Astrocyte of the cerebellum (primary cell): ENCODE data around the gene IMMP2L.

Source experiments
- DNase-seq: peaks from one replicate; pipeline ENCODE4 v3.0.0-alpha.2; 2011; ENCODE audit warnings: low read depth
- H3K4me3 ChIP-seq: 2 replicates; pipeline ENCODE4 v1.5.1; 2011; ENCODE audit warnings: mild to moderate bottlenecking, low read depth, low read length, moderate library complexity
- in situ Hi-C: cut with HindIII; loops from 2 replicates; pipeline ENCODE4 v1.10.0; 2017; ENCODE audit warnings: low sequenced_read_pairs
- TF ChIP-seq, protein P1 (sequence below): IDR thresholded peaks from 2 replicates; pipeline ENCODE4 v1.5.1; 2012; ENCODE audit warnings: low read length, low read depth, moderate library complexity, mild to moderate bottlenecking; ENCODE audit errors: missing control alignments

IMMP2L gene

DNA sequence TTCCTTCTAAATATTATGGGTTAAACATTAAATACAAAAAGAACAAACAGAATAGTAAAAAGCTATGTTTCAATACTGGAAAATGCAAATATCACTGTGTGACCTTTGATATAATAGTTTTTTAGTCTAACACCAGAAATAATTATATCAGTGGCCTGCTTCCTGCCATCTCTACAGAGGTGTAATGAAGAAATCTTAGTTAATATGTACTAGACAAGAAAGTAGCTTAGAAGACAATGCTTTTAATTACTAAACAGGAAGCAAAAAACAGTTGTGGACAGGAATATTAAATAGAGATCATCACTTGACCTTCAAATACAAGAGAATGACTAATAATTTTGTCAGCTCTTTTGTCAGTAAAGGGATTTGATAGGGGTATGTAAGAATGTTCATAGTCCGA is 518.7 kb downstream of the IMMP2L start:
- TF ChIP-seq, protein P1, sequence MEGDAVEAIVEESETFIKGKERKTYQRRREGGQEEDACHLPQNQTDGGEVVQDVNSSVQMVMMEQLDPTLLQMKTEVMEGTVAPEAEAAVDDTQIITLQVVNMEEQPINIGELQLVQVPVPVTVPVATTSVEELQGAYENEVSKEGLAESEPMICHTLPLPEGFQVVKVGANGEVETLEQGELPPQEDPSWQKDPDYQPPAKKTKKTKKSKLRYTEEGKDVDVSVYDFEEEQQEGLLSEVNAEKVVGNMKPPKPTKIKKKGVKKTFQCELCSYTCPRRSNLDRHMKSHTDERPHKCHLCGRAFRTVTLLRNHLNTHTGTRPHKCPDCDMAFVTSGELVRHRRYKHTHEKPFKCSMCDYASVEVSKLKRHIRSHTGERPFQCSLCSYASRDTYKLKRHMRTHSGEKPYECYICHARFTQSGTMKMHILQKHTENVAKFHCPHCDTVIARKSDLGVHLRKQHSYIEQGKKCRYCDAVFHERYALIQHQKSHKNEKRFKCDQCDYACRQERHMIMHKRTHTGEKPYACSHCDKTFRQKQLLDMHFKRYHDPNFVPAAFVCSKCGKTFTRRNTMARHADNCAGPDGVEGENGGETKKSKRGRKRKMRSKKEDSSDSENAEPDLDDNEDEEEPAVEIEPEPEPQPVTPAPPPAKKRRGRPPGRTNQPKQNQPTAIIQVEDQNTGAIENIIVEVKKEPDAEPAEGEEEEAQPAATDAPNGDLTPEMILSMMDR: no peak
- in situ Hi-C loops: no loop called here
- no peak for DNase-seq
- H3K4me3 ChIP-seq: no peak overlapping the region

DNA sequence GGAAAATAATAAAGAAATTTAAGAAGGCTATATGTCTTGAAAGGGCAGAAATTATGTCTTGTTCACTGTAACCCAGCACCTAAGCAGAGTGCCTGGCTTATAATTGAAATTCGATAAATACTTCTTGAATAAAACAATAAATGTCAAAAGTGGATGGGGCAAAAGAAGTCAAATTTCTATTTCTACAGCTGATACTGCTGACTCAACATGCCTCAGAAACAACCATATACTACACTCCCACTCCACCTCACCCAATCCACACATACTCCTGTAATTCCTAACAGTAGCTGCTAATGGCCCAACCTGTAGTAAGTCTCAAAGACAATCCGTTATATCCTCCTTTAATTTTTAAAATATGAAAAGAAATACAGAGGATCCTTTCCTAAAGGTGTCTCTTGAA is 519.5 kb downstream of the IMMP2L start:
- in situ Hi-C loops: no loop called here
- TF ChIP-seq, protein P1: no peak
- H3K4me3 ChIP-seq: no peak overlapping the region
- no peak for DNase-seq

DNA sequence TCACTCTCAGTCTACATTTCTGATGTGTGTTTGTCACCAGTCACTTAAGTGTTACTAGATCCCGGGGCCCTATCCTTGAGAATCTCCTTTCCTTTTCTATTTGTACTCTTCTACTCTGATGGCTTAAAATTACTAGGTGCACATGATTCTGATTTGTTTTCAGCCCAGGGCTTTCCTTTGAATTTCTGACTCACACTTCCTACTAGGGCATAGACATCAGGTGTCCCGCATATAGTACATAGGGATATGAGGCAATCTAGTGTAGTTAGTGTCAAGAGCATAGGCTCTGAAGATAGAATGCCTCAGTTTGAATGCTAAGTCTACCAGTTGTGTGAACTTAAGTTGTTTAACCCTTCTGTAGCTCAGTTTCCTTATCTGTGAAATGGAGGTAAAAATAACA is 520.7 kb downstream of the IMMP2L start:
- H3K4me3 ChIP-seq: no peak overlapping the region
- no peak for DNase-seq
- TF ChIP-seq, protein P1: no peak
- in situ Hi-C loops: no loop called here

DNA sequence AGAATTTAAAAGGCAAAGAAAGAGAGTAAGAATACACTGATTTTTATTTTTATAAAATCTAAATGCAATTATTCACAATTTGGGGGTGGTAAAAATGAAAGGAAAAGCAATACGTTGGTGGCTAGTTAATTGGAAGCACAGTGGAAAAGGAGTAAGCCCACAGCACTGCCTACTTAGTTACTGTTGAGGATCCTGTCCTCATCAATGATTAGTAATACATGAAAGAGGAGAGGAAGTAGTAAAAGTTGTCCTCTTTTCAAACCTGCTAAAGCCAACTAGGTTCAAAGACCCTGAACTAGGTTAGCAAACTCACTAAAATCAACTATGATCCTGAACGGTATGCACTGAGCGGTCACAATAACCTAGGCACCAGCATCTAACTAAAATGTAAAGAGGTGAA is 524.1 kb downstream of the IMMP2L start:
- no peak overlapping the region for H3K4me3 ChIP-seq
- TF ChIP-seq, protein P1: no peak
- in situ Hi-C loops: no loop called here
- DNase-seq: no peak

DNA sequence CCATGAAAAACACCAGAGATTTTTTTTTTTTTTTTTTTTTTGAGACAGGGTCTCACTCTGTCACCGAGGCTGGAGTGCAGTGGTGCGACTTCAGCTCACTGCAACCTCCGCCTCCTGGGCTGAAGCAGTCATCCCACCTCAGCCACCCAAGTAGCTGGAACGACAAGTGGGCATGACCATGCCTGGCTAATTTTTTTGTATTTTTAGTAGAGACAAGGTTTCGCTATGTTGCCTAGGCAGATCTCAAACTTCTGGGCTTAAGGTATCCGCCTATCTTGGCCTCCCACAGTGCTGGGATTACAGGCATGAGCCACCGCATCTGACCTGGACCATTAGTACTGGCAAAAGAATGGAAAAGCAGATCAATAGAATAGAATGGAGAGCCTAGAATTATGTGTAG is 530.4 kb downstream of the IMMP2L start:
- no peak overlapping the region for H3K4me3 ChIP-seq
- DNase-seq: no peak
- in situ Hi-C loops: no loop called here
- TF ChIP-seq, protein P1: no peak

DNA sequence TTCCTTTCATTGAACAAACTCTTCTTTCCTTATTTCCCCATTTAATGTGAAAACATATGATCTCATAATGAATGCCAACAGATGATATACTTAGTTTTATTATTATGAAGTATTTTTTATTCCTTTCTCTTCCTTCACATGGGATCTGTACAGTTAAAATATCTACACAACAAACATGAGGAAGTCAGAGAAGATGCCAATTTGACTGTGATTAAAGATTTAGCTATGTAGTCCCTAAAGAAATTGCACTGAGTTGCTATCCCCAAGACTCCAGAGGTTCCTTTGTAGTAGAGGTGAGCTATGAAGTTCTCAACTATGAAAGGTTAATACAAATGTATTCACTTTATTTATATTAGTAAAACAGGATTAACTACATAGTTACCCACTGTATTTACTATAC is 532.0 kb downstream of the IMMP2L start:
- in situ Hi-C loops: no loop called here
- H3K4me3 ChIP-seq: no peak overlapping the region
- no peak for DNase-seq
- TF ChIP-seq, protein P1: no peak
